ENCODE results near the gene FREM2. TPM values are rescaled to one million over a fixed set of nuclear protein-coding genes. Genes with fewer than 3 reads are reported as not detected.

Gene FREM2
- total and polyA plus RNA-seq, 2 donors (not counting 3 experiments of a cell fraction or from before 2014, with no cell fraction given), result under 0.01 TPM; not detected in 1

DNA sequence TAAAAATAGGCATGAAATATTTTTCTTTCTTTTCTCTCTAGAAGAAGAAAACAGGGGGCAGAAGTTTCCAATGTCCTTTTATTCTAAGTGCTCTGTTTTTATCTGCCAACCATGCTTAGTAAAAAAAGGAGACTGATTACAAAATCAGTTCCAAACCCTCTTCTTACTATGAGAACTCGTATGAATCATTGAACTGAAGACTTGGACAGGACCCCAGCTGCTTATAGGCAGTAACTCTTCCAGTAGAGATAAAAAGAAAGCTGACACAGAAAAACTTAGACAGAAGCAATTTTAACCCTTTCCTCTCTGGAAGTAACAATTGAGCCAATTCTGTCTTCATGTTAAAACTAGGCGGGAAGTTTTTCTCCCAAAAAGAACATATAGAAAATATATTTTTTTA, 24.5 kb upstream of the FREM2 start:
- H3K9me3 ChIP-seq (replicated peaks; ENCODE audit: control insufficient read depth, insufficient read depth, low read length), result no peaks in the 10 kb centered on the region
- no peaks in the 10 kb centered on the region for H3K4me1 ChIP-seq (ENCODE audit: control insufficient read depth, extremely low read depth, insufficient read depth, low read length)
- no peak overlapping the region for H2AFZ ChIP-seq (ENCODE audit: low read depth, low read length)
- FAIRE-seq (no peak), DNase-seq (ENCODE audit: low read depth, low spot score) (no peak)
- H3K9me1 ChIP-seq (replicated peaks; ENCODE audit: control insufficient read depth, extremely low read depth, insufficient read depth, low read length), result no peaks in the 10 kb centered on the region
- H3K79me2 ChIP-seq (ENCODE audit: control insufficient read depth, insufficient read depth, low read length), result no peaks in the 10 kb centered on the region
- no peaks in the 10 kb centered on the region for H4K20me1 ChIP-seq (replicated peaks; ENCODE audit: control insufficient read depth, extremely low read depth, insufficient read depth, low read length)
- intact Hi-C loops (cut with micrococcal nuclease) (no loop called here), dilution Hi-C loops (cut with MboI; ENCODE audit: extremely low pct_ligation_motif_present, low sequenced_read_pairs) (no loop called here)
- H3K4me2 ChIP-seq (ENCODE audit: insufficient read depth, low read length), result no peak overlapping the region
- BruUV-seq (replicated peaks), result no TSS peak
- ChIA-PET CTCF (no interaction called here), POLR2A (no interaction called here)
- TF ChIP-seq JUN (IDR thresholded peaks at IDR 0.05; ENCODE audit: borderline replicate concordance, insufficient read depth, insufficient read length, low read depth) (no peak), FOS (IDR thresholded peaks at IDR 0.05; ENCODE audit: borderline replicate concordance, insufficient read depth, low read length) (no peak), POLR2A (IDR thresholded peaks at IDR 0.05; ENCODE audit: low read depth, low read length) (no peak), MAX (IDR thresholded peaks at IDR 0.05; ENCODE audit: insufficient read depth, insufficient read length) (no peak), GATA2 (IDR thresholded peaks at IDR 0.05; ENCODE audit: insufficient read depth, insufficient read length, low read depth, low read length) (no peak), CTCF (IDR thresholded peaks at IDR 0.05; ENCODE audit: extremely low read depth in 1 of 2, insufficient read depth in 1 of 2, low read depth in 1 of 2, low read length in 2 of 2) (no peak), EZH2 (IDR thresholded peaks at IDR 0.05; ENCODE audit: borderline replicate concordance, low read depth, low read length, severe bottlenecking) (no peak), POLR2AphosphoS5 (IDR thresholded peaks at IDR 0.05; ENCODE audit: insufficient read depth, low read depth, low read length) (no peak)
- H3K27ac ChIP-seq (ENCODE audit: insufficient read depth, low read depth, low read length), result no peak overlapping the region
- no peak overlapping the region for H3K4me3 ChIP-seq (replicated peaks in 1 of 3; ENCODE audit: insufficient read depth in 1 of 3, low read depth in 1 of 3, low read length in 3 of 3)
- no peaks in the 10 kb centered on the region for H3K36me3 ChIP-seq (ENCODE audit: control insufficient read depth in 2 of 2, extremely low read depth in 1 of 2, insufficient read depth in 2 of 2, low read length in 2 of 2)
- H3K27me3 ChIP-seq (ENCODE audit: control insufficient read depth in 2 of 2, insufficient read depth in 2 of 2, low read length in 2 of 2), result peaks cover 0 to 4% of the 10 kb centered on the region in 2 experiments
- no peak overlapping the region for H3K9ac ChIP-seq (replicated peaks; ENCODE audit: extremely low read depth, insufficient read depth, low read length)

Data from endothelial cell of umbilical vein (primary cell).